ENCODE results near the gene CNTN4. TPM values are rescaled to one million over a fixed set of nuclear protein-coding genes. Genes with fewer than 3 reads are reported as not detected.

The CNTN4 gene
- total RNA-seq, 3 donors from 2014 or later = 6.6 to 16.7 (median 16.7) TPM

DNA sequence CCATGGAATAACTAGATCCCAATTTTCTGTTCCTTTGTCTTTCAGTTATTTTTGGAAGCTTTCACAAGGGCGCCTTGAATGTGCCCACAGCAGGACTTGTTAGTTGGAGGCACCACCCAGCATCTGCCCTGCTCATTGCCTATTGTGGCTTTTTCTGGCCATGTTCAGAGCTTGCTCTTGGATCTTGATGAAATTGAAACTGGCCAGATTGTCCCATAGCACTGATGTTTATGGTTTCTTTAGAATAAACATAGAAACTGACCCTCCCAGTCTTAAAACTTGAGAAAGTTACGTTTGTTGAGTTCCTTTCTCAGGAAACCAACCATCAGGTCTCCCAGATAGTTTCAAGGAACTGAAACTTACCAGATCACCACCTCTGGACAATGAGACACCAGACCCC, 536.8 kb downstream of the CNTN4 start:
- H3K27ac ChIP-seq = no peak overlapping the region
- no peak for DNase-seq (ENCODE audit: low spot score in 2 of 2)
- intact Hi-C loops (cut with DNase I; ENCODE audit: low total_unique reads) = no loop called here
- H3K4me1 ChIP-seq = no peaks in the 10 kb centered on the region
- TF ChIP-seq POLR2A (IDR thresholded peaks at IDR 0.05) (no peak), POLR2AphosphoS5 (IDR thresholded peaks at IDR 0.05) (no peak)
- TF ChIP-seq, protein P1, sequence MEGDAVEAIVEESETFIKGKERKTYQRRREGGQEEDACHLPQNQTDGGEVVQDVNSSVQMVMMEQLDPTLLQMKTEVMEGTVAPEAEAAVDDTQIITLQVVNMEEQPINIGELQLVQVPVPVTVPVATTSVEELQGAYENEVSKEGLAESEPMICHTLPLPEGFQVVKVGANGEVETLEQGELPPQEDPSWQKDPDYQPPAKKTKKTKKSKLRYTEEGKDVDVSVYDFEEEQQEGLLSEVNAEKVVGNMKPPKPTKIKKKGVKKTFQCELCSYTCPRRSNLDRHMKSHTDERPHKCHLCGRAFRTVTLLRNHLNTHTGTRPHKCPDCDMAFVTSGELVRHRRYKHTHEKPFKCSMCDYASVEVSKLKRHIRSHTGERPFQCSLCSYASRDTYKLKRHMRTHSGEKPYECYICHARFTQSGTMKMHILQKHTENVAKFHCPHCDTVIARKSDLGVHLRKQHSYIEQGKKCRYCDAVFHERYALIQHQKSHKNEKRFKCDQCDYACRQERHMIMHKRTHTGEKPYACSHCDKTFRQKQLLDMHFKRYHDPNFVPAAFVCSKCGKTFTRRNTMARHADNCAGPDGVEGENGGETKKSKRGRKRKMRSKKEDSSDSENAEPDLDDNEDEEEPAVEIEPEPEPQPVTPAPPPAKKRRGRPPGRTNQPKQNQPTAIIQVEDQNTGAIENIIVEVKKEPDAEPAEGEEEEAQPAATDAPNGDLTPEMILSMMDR (IDR thresholded peaks at IDR 0.05) = no peak
- H3K4me3 ChIP-seq = no peak overlapping the region
- no peaks in the 10 kb centered on the region for H3K36me3 ChIP-seq
- no peaks in the 10 kb centered on the region for H3K9me3 ChIP-seq
- no peaks in the 10 kb centered on the region for H3K27me3 ChIP-seq

DNA sequence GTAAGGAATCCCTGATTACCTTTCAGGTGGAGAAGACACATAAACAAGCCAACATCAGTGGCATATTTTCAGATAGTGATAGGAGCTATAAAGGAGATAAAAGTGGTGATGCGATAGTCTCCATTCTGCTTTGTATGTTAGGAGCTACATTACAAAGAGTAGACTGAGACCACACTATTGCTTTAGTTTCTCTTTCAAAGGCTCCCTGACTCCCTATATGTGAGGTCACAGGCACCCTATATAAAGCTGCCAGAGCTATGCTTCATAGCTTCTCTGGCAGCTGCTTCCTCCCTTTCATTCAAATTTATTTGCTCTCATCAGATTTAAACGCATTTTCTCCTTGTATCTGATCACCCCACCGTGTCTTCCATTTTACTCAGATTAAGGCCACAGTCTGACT, 544.9 kb downstream of the CNTN4 start:
- Histone ChIP-seq H3K4me3 (no peak overlapping the region), H3K9me3 (peaks cover 0 to 9% of the 10 kb centered on the region in 2 donors), H3K4me1 (no peaks in the 10 kb centered on the region), H3K27me3 (no peaks in the 10 kb centered on the region), H3K27ac (no peak overlapping the region), H3K36me3 (no peaks in the 10 kb centered on the region)
- intact Hi-C loops (cut with DNase I; ENCODE audit: low total_unique reads) = no loop called here
- no peak for DNase-seq (ENCODE audit: low spot score in 2 of 2)
- TF ChIP-seq, protein P1 (IDR thresholded peaks at IDR 0.05) = no peak
- no peak for TF ChIP-seq POLR2A (IDR thresholded peaks at IDR 0.05)
- no peak for TF ChIP-seq POLR2AphosphoS5 (IDR thresholded peaks at IDR 0.05)

DNA sequence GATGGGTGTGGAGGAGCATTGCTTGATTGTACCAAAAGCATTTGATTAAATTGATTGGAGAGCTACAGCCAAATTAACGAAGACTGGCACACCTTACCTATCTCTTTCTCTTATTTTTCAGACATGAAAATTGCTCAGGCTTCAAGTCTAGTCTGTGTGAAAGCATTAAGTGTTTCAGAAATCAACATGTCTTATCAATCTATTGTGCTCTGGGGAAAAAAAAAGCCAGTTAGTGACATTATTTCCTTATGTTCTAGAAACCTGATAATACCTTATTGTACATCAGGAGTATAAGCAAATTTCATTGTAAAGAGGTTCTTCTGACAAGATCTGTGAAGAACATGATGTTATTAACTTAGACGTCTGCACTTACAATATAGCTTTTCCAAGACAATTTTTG, 546.3 kb downstream of the CNTN4 start:
- Histone ChIP-seq H3K4me3 (no peak overlapping the region), H3K27me3 (no peaks in the 10 kb centered on the region), H3K36me3 (no peaks in the 10 kb centered on the region), H3K9me3 (peaks cover 0 to 19% of the 10 kb centered on the region in 2 donors), H3K4me1 (no peaks in the 10 kb centered on the region), H3K27ac (no peak overlapping the region)
- no peak for DNase-seq (ENCODE audit: low spot score in 2 of 2)
- TF ChIP-seq, protein P1 (IDR thresholded peaks at IDR 0.05) = no peak
- TF ChIP-seq POLR2AphosphoS5 (IDR thresholded peaks at IDR 0.05) (no peak), POLR2A (IDR thresholded peaks at IDR 0.05) (no peak)
- intact Hi-C loops (cut with DNase I; ENCODE audit: low total_unique reads) = no loop called here

DNA sequence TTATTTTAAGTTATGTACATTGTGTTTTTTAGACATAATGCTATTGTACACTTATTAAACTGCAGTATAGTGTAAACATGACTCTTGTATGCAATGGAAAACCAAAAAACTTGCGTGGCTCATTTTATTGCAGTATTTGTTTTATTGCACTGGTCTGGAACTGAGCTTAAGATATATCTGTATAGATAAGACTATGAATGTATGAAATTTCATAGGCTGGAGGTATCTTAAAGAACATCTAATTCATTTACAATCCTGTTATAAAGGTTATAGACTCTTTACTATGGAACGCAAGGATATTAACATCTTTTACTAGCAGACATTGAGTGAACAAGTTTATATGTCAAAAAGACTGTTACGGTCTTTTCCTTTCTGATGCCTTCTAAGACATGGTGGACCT, 552.1 kb downstream of the CNTN4 start:
- intact Hi-C loops (cut with DNase I; ENCODE audit: low total_unique reads) = no loop called here
- H3K4me3 ChIP-seq = no peak overlapping the region
- H3K27ac ChIP-seq = no peak overlapping the region
- H3K4me1 ChIP-seq = no peaks in the 10 kb centered on the region
- H3K27me3 ChIP-seq = no peaks in the 10 kb centered on the region
- TF ChIP-seq POLR2A (IDR thresholded peaks at IDR 0.05) = no peak
- no peaks in the 10 kb centered on the region for H3K36me3 ChIP-seq
- peaks cover 0 to 19% of the 10 kb centered on the region in 2 donors for H3K9me3 ChIP-seq
- no peak for DNase-seq (ENCODE audit: low spot score in 2 of 2)

DNA sequence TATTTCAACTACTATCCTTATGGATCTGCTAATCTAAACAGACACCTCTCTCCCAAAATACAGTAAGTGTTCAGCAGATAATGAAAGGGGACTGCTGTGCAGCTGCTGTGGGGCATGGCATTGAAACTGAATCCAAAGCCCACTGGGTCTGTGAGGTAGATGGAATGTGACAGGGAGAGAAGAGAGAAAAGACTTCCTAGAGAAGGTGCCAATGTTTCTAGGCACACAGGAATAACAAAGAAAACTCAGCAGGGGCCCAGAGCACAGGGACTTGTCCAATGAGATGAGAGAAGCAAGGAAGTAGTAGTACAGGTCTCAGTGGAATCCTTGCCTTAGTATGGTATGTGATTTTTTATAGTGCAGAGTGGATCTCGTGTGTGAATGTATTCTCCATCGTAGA, 553.7 kb downstream of the CNTN4 start:
- H3K36me3 ChIP-seq = no peaks in the 10 kb centered on the region
- H3K4me3 ChIP-seq = no peak overlapping the region
- no peak for DNase-seq (ENCODE audit: low spot score in 2 of 2)
- no peak overlapping the region for H3K27ac ChIP-seq
- H3K9me3 ChIP-seq = peaks cover 0 to 19% of the 10 kb centered on the region in 2 donors
- no peak for TF ChIP-seq POLR2AphosphoS5 (IDR thresholded peaks at IDR 0.05)
- TF ChIP-seq POLR2A (IDR thresholded peaks at IDR 0.05) = no peak
- TF ChIP-seq, protein P1 (IDR thresholded peaks at IDR 0.05) = no peak
- intact Hi-C loops (cut with DNase I; ENCODE audit: low total_unique reads) = no loop called here
- H3K4me1 ChIP-seq = no peaks in the 10 kb centered on the region
- H3K27me3 ChIP-seq = no peaks in the 10 kb centered on the region

DNA sequence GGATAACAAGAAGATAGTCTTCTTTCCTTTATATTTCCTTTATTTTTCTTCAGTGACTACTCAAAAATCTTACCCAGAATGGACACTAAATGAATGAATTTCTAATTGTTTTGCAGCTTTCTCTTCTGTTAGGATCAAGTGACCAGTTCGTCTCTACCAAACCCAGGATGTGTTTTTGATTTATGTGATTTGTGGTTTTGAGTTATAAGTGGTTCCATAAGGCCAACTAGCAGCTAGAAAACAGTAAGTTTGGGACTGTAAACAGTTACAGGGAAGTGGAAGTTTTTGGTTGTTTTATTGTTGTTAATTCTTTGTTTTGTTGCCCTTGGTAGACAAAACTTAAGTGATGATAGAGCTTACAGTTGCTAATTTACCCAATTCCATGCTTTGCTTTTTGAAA, 555.0 kb downstream of the CNTN4 start:
- TF ChIP-seq POLR2AphosphoS5 (IDR thresholded peaks at IDR 0.05) (no peak), POLR2A (IDR thresholded peaks at IDR 0.05) (no peak)
- TF ChIP-seq, protein P1 (IDR thresholded peaks at IDR 0.05) = no peak
- DNase-seq (ENCODE audit: low spot score in 2 of 2) = no peak
- intact Hi-C loops (cut with DNase I; ENCODE audit: low total_unique reads) = no loop called here
- H3K9me3 ChIP-seq = peaks cover 0 to 9% of the 10 kb centered on the region in 2 donors
- no peak overlapping the region for H3K27ac ChIP-seq
- no peaks in the 10 kb centered on the region for H3K4me1 ChIP-seq
- H3K27me3 ChIP-seq = no peaks in the 10 kb centered on the region
- no peaks in the 10 kb centered on the region for H3K36me3 ChIP-seq
- H3K4me3 ChIP-seq = no peak overlapping the region

Data from breast epithelium (tissue), 4 donors.